OCI-LY3 (cell line): Measurements from ENCODE around the gene ELOVL2.
"Not testable (repeated sequence)": the region's sequence is repeated elsewhere in the genome, so short reads cannot be mapped to it uniquely, and the experiment has no call there.

Experiments
- H2AFZ ChIP-seq: fragments of 200-600, 300-600 bp; shearing (Covaris generic); 2 replicates; pipeline ENCODE4 v1.6.0; 2014; ENCODE audit warnings: antibody characterized with exemption, low read depth, low read length
- H3K27ac ChIP-seq: fragments of 200-600, 300-600 bp; sonication (generic); 2 replicates; pipeline ENCODE4 v1.5.1; 2014; ENCODE audit warnings: mild to moderate bottlenecking, low read length, moderate library complexity, mixed read lengths
- H3K27me3 ChIP-seq: fragments of 200-600, 300-600 bp; sonication (generic); 2 replicates; pipeline ENCODE4 v1.6.1; 2014; ENCODE audit warnings: low read depth, low read length, mixed read lengths
- H3K36me3 ChIP-seq: fragments of 200-600, 300-600 bp; sonication (generic); replicated peaks from 2 replicates; pipeline ENCODE3; 2014; ENCODE audit warnings: low read depth, low read length, mixed read lengths
- H3K4me1 ChIP-seq: fragments of 300-600, 200-600 bp; sonication (generic); 2 replicates; pipeline ENCODE4 v1.6.1; 2014; ENCODE audit warnings: low read length, mixed read lengths
- H3K4me2 ChIP-seq: fragments of 200-600, 300-600 bp; sonication (generic); 2 replicates; pipeline ENCODE4 v1.6.1; 2014; ENCODE audit warnings: low read length, mixed read lengths
- H3K4me3 ChIP-seq: fragments of 300-600, 200-600 bp; sonication (generic); 2 replicates; pipeline ENCODE4 v1.5.1; 2014; ENCODE audit warnings: antibody characterized with exemption, mild to moderate bottlenecking, low read length, moderate library complexity
- H3K79me2 ChIP-seq: fragments of 300-600, 200-600 bp; shearing (Covaris generic); 2 replicates; pipeline ENCODE4 v1.6.1; 2014; ENCODE audit warnings: mild to moderate bottlenecking, low read length, mixed read lengths
- H3K9ac ChIP-seq: fragments of 300-600, 200-600 bp; shearing (Covaris generic); 2 replicates; pipeline ENCODE4 v1.6.0; 2014; ENCODE audit warnings: mild to moderate bottlenecking, low read length, moderate library complexity
- H3K9me3 ChIP-seq: fragments of 200-600, 300-600 bp; shearing (Covaris generic); 2 replicates; pipeline ENCODE4 v1.6.1; 2014; ENCODE audit warnings: low read length, mixed read lengths; ENCODE audit not compliant: insufficient read depth
- H4K20me1 ChIP-seq: fragments of 200-600, 300-600 bp; sonication (generic); 2 replicates; pipeline ENCODE4 v1.6.1; 2016; ENCODE audit warnings: low read length, mixed read lengths; ENCODE audit not compliant: insufficient read depth
- CTCF ChIP-seq: fragments of 200-600, 300-600 bp; sonication (generic); IDR thresholded peaks from 2 replicates; pipeline ENCODE4 v1.5.1; 2014; ENCODE audit warnings: antibody characterized with exemption, low read length, low read depth
- EZH2phosphoT487 ChIP-seq: fragments of 200-600 bp; shearing (Covaris generic); IDR thresholded peaks from 2 replicates; pipeline ENCODE4 v1.6.1; 2018; ENCODE audit warnings: antibody characterized with exemption, mixed run types, low read depth

Gene ELOVL2

GRCh38 chr6:11043961-11044711 is at the start of gene ELOVL2:
Gene ELOVL2, minus strand, starts transcription at chr6:11044305. Its CDS starts 75 bp downstream, at chr6:11044230.
- H3K4me3 ChIP-seq, result no peak within 1 kb of the TSS
- TF ChIP-seq CTCF (no peak), EZH2phosphoT487 (no peak)
- no peak within 1 kb of the TSS for H3K9ac ChIP-seq
- H3K4me1 ChIP-seq, result no peaks in the 10 kb centered on the region
- no peak within 1 kb of the TSS for H2AFZ ChIP-seq
- no peaks in the 10 kb centered on the region for H3K36me3 ChIP-seq
- H3K27me3 ChIP-seq, result peaks cover 3% of the 10 kb centered on the region
- H3K27ac ChIP-seq, result no peak within 1 kb of the TSS
- no peaks in the 10 kb centered on the region for H4K20me1 ChIP-seq
- H3K4me2 ChIP-seq, result no peak within 1 kb of the TSS
- no peaks in the 10 kb centered on the region for H3K79me2 ChIP-seq
- no peaks in the 10 kb centered on the region for H3K9me3 ChIP-seq

GRCh38 chr6:11093376-11093625 is 49.2 kb upstream of the ELOVL2 start:
- Histone ChIP-seq H3K27ac (peak overlapping the region; percentile 82), H4K20me1 (no peaks in the 10 kb centered on the region), H3K4me3 (peak overlapping the region; percentile 93), H3K79me2 (peaks cover 42% of the 10 kb centered on the region), H3K9me3 (no peaks in the 10 kb centered on the region), H3K4me1 (peaks cover 9% of the 10 kb centered on the region), H2AFZ (peak overlapping the region; percentile 91), H3K36me3 (no peaks in the 10 kb centered on the region), H3K4me2 (peak overlapping the region; percentile 81), H3K9ac (peak overlapping the region; percentile 93), H3K27me3 (no peaks in the 10 kb centered on the region)
- TF ChIP-seq EZH2phosphoT487 (no peak), CTCF (no peak)

GRCh38 chr6:11092668-11093375 is 48.7 kb upstream of the ELOVL2 start:
- no peak for TF ChIP-seq CTCF
- no peak for TF ChIP-seq EZH2phosphoT487
- peak overlapping the region; percentile 93 for H3K4me3 ChIP-seq

GRCh38 chr6:11091141-11091540 is 47.0 kb upstream of the ELOVL2 start:
- not testable (repeated sequence) for H3K4me2 ChIP-seq, H3K9ac ChIP-seq, H3K4me3 ChIP-seq, H3K36me3 ChIP-seq, H3K4me1 ChIP-seq, H3K27ac ChIP-seq, H2AFZ ChIP-seq, H3K27me3 ChIP-seq, H4K20me1 ChIP-seq, H3K9me3 ChIP-seq
- H3K79me2 ChIP-seq, result peaks cover 21% of the 10 kb centered on the region

More at GRCh38 chr6:11092668-11093375, 48.7 kb upstream of the ELOVL2 start:
- H3K4me2 ChIP-seq, result peak overlapping the region; percentile 81
- H3K9ac ChIP-seq, result peak overlapping the region; percentile 93
- no peaks in the 10 kb centered on the region for H3K36me3 ChIP-seq
- H3K79me2 ChIP-seq, result peaks cover 37% of the 10 kb centered on the region
- H2AFZ ChIP-seq, result peak overlapping the region; percentile 91
- no peaks in the 10 kb centered on the region for H3K27me3 ChIP-seq
- peak overlapping the region; percentile 82 for H3K27ac ChIP-seq
- H3K9me3 ChIP-seq, result no peaks in the 10 kb centered on the region
- H3K4me1 ChIP-seq, result peaks cover 9% of the 10 kb centered on the region
- no peaks in the 10 kb centered on the region for H4K20me1 ChIP-seq
